Stimulated activated CD8-positive, alpha-beta memory T cell treated with anti-CD3 and anti-CD28 coated beads, Interleukin-4, amount 100 ng/mL, for 4 hours (primary cell): ENCODE data around the gene DAP3.

Experiments used
- DNase-seq, 2 donors: peaks; one replicate each; pipeline ENCODE4 v3.0.0-alpha.2; 2020; ENCODE audit warnings: low read depth in 2 of 2, low spot score in 1 of 2

Gene DAP3

GRCh38 chr1:155769257-155769656 lies 80.4 kb downstream of the DAP3 start:
- no peak for DNase-seq

DNA sequence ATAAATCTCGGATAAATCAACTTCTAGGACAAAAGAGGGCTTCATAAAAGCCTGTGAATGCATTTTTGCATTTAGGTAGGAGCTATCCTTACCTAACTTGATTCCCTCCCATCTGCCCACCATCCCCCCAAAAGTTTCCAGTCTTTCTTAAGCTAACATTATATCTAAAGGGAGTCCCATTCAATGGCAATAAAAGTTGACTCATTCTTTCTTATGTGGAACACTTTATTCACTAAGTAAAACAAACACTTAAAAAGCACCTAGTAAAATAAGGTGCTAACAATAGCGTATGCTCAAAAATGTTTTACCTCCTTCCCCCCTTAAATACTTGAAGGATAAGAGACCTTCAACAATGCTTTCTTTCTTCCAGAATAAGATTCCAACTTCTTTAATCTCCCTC lies 84.3 kb downstream of the DAP3 start:
- DNase-seq = no peak

DNA sequence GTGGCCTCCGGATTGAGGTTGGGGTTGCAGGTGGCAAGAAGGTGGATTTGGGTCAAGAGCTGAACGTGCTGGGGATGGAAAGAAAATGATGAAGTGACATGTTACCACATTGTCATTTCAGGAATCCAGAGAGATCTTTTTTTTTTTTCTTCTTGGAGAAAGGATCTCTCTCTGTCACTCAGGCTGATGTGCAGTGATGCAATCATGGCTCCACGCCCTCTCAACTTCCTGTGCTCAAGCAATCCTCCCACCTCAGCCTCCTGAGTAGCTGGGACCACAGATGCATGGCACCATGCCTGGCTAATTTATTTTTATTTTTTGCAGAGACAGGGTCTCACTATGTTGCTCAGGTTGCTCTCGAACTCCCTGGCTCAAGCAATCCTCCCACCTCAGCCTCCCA lies 87.5 kb downstream of the DAP3 start:
- DNase-seq = no peak

DNA sequence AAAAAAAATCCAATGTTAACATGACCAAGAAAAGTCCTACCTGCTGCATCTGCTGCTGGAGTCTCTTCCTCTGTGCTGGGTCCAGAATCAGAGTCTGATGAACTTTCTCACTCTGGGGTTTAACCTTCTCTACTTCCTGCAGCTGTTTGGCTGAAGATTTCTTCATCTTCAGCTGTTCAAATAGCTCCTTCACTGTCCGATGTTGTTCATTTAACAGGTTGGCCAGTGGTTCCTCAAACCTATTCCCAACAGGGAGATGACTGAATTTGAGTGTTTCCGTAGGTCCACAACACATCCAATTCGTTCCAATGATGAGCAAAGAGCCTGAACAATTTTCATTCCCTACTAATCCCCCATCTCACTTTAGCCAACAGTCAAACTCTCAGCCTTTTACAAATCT lies 88.7 kb downstream of the DAP3 start:
- DNase-seq = no peak
